Neural progenitor cell (in vitro differentiated cells): ENCODE data around the gene DCDC2.

Experiments used
- CTCF ChIP-seq: fragments of 200-600 bp; sonication (generic); IDR thresholded peaks from 2 replicates; pipeline ENCODE4 v1.5.1; 2017; ENCODE audit warnings: antibody characterized with exemption, mild to moderate bottlenecking
- EZH2 ChIP-seq: fragments of 200-600 bp; sonication (generic); IDR thresholded peaks from 2 replicates; pipeline ENCODE4 v1.6.1; 2017; ENCODE audit warnings: antibody characterized with exemption, mild to moderate bottlenecking, moderate library complexity

GRCh38 chr6:24194978-24195700, 162.7 kb downstream of the DCDC2 start:
- TF ChIP-seq CTCF, result no peak
- TF ChIP-seq EZH2, result no peak
